AG09319 (cell line): ENCODE data around the gene C19orf33.

Experiments used
- DNase-seq: peaks from one replicate; pipeline ENCODE4 v3.0.0-alpha.2; 2010; ENCODE audit warnings: low read depth; ENCODE audit errors: extremely low read depth
- CTCF ChIP-seq: IDR thresholded peaks from 2 replicates; pipeline ENCODE4 v1.5.1; 2011; ENCODE audit warnings: low read depth, mild to moderate bottlenecking, inconsistent platforms, low read length, moderate library complexity

C19orf33 gene

GRCh38 chr19:38320969-38321339, 16.9 kb downstream of the C19orf33 start:
- DNase-seq: no peak
- TF ChIP-seq CTCF: no peak

DNA sequence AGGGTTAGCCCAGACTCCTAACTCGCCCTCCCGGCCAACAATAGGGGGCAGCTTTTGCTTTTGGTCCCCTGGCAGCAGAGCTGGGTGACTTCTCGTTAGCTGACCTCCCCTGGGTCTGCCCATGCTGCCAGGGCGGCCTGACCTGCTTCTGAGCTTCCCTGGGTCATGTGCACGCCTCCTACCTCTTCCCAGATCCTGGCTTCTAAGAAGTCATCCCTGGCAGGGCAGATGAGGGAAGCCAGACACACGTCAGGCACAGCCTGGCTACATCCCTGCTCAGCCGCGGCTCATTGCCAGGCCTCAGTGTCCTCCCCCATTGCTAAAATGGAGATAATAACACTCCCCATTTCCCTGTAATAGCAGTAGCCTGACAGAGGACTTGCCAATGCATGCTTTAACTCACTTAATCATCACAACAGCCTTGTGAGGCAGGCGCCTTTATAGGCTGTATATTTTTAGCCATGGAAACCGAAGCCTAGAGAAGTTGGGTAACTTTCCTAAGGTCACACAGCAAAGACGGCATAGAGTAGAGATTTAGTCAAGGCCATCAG, 17.7 kb downstream of the C19orf33 start:
- TF ChIP-seq CTCF: no peak
- no peak for DNase-seq

GRCh38 chr19:38323291-38323690, 19.2 kb downstream of the C19orf33 start:
- DNase-seq: no peak
- TF ChIP-seq CTCF: no peak

- no peak for TF ChIP-seq CTCF
- DNase-seq: no peak
These were observed 20.4 kb downstream of the C19orf33 start for GRCh38 chr19:38324431-38324830.

GRCh38 chr19:38326591-38326990, 22.5 kb downstream of the C19orf33 start:
- no peak for DNase-seq
- TF ChIP-seq CTCF: no peak

GRCh38 chr19:38329651-38330050, 25.6 kb downstream of the C19orf33 start:
- no peak for TF ChIP-seq CTCF
- DNase-seq: no peak

GRCh38 chr19:38331728-38332127, 27.7 kb downstream of the C19orf33 start:
- no peak for DNase-seq
- no peak for TF ChIP-seq CTCF
